HK-2 (cell line): Measurements from ENCODE around the gene MCTP2.

ENCODE experiments used
- DNase-seq: peaks from one replicate; pipeline ENCODE4 v3.0.0-alpha.2; 2018; ENCODE audit not compliant: unreplicated experiment

The MCTP2 gene

GRCh38 chr15:94352636-94353487, 121.5 kb downstream of the MCTP2 start:
- no peak for DNase-seq

GRCh38 chr15:94353488-94353820, 122.1 kb downstream of the MCTP2 start:
- no peak for DNase-seq

- DNase-seq = no peak
Observed at GRCh38 chr15:94354655-94355054, 123.3 kb downstream of the MCTP2 start.

GRCh38 chr15:94359716-94360115, 128.4 kb downstream of the MCTP2 start:
- DNase-seq = no peak

- no peak for DNase-seq
Observed at GRCh38 chr15:94360251-94360685, 128.9 kb downstream of the MCTP2 start.

GRCh38 chr15:94362385-94363092, 131.2 kb downstream of the MCTP2 start:
- DNase-seq = no peak

- no peak for DNase-seq
Observed at GRCh38 chr15:94363382-94363781, 132.0 kb downstream of the MCTP2 start.

GRCh38 chr15:94366781-94367180, 135.4 kb downstream of the MCTP2 start:
- no peak for DNase-seq

GRCh38 chr15:94367726-94368535, 136.6 kb downstream of the MCTP2 start:
- DNase-seq = no peak

GRCh38 chr15:94370206-94370935, 139.0 kb downstream of the MCTP2 start:
- DNase-seq = no peak

GRCh38 chr15:94370936-94371285, 139.6 kb downstream of the MCTP2 start:
- DNase-seq = no peak

- DNase-seq = no peak
Observed at GRCh38 chr15:94372821-94373220, 141.5 kb downstream of the MCTP2 start.

- DNase-seq = no peak
Observed at GRCh38 chr15:94375997-94376396, 144.6 kb downstream of the MCTP2 start.

- no peak for DNase-seq
Observed at GRCh38 chr15:94379986-94380385, 148.6 kb downstream of the MCTP2 start.

- DNase-seq = no peak
Observed at GRCh38 chr15:94380798-94381197, 149.4 kb downstream of the MCTP2 start.

- no peak for DNase-seq
Observed at GRCh38 chr15:94381384-94381783, 150.0 kb downstream of the MCTP2 start.

GRCh38 chr15:94383041-94383440, 151.7 kb downstream of the MCTP2 start:
- no peak for DNase-seq

- no peak for DNase-seq
Observed at GRCh38 chr15:94383706-94384105, 152.3 kb downstream of the MCTP2 start.

GRCh38 chr15:94385441-94385840, 154.1 kb downstream of the MCTP2 start:
- DNase-seq = no peak

- DNase-seq = no peak
Observed at GRCh38 chr15:94386351-94386750, 155.0 kb downstream of the MCTP2 start.

GRCh38 chr15:94387442-94387841, 156.1 kb downstream of the MCTP2 start:
- DNase-seq = no peak
